HCT116 (cell line): Measurements from ENCODE around the gene TENM3.

Experiments
- CBX3 ChIP-seq: IDR thresholded peaks from 2 replicates; pipeline ENCODE4 v1.6.1; 2012; ENCODE audit warnings: low read depth
- CTCF ChIP-seq, 3 experiments: fragments of 200-600 bp in 1 of 3; sonication (generic) in 1 of 3; IDR thresholded peaks in 2 of 3; conservative IDR thresholded peaks in 1 of 3; 2 replicates each; pipeline ENCODE4 v1.5.1; 2012 to 2017; ENCODE audit warnings: low read depth in 2 of 3, low read length in 2 of 3, antibody characterized with exemption in 1 of 3, borderline replicate concordance in 1 of 3, control low read depth in 1 of 3, mild to moderate bottlenecking in 1 of 3, mixed read lengths in 1 of 3, mixed run types in 1 of 3, moderate library complexity in 1 of 3; ENCODE audit not compliant: insufficient read depth in 1 of 3
- EZH2 ChIP-seq: fragments of 200-600 bp; sonication (generic); IDR thresholded peaks from 2 replicates; pipeline ENCODE4 v1.6.1; 2017; ENCODE audit warnings: antibody characterized with exemption, mixed run types
- EZH2phosphoT487 ChIP-seq: fragments of 200-600 bp; IDR thresholded peaks from 2 replicates; pipeline ENCODE4 v1.6.1; 2018; ENCODE audit warnings: antibody characterized with exemption, borderline replicate concordance
- FOSL1 ChIP-seq: IDR thresholded peaks from 2 replicates; pipeline ENCODE4 v1.6.1; 2012; ENCODE audit warnings: low read depth
- POLR2A ChIP-seq: IDR thresholded peaks from 2 replicates; pipeline ENCODE4 v1.7.0; 2011; ENCODE audit warnings: borderline replicate concordance; ENCODE audit not compliant: insufficient read depth, insufficient read length; ENCODE audit errors: extremely low read depth
- POLR2AphosphoS5 ChIP-seq: IDR thresholded peaks from 2 replicates; pipeline ENCODE4 v1.6.1; 2011; ENCODE audit warnings: mild to moderate bottlenecking, low read depth, low read length, moderate library complexity
- REST ChIP-seq: IDR thresholded peaks from 2 replicates; pipeline ENCODE4 v1.6.1; 2012; ENCODE audit warnings: low read depth
- TCF7L2 ChIP-seq: IDR thresholded peaks from 2 replicates; pipeline ENCODE4 v1.7.0; 2011; ENCODE audit warnings: borderline replicate concordance, inconsistent platforms; ENCODE audit not compliant: insufficient read depth, insufficient read length; ENCODE audit errors: extremely low read depth
- ZFX ChIP-seq: fragments of 450-650 bp; IDR thresholded peaks from 2 replicates; pipeline ENCODE4 v1.6.1; 2017

- TF ChIP-seq POLR2AphosphoS5 = no peak
- no peak for TF ChIP-seq CTCF (IDR thresholded peaks at IDR 0.05 in 2 of 3, conservative IDR thresholded peaks at IDR 0.05 in 1 of 3; ENCODE audit: borderline replicate concordance in 1 of 3, insufficient read depth in 1 of 3, low read depth in 2 of 3, low read length in 2 of 3)
- TF ChIP-seq EZH2 = no peak
- TF ChIP-seq POLR2A = no peak
- no peak for TF ChIP-seq REST
- TF ChIP-seq EZH2phosphoT487 = no peak
- TF ChIP-seq FOSL1 = no peak
- no peak for TF ChIP-seq TCF7L2
- no peak for TF ChIP-seq ZFX
- no peak for TF ChIP-seq CBX3
Observed at GRCh38 chr4:182537031-182537795, 294.0 kb downstream of the TENM3 start.
